Jurkat, Clone E6-1 (cell line): ENCODE data around the gene SLC15A3. TPM values are rescaled to one million over a fixed set of nuclear protein-coding genes. Genes with fewer than 3 reads are reported as not detected.
A peak's percentile ranks its signal among the peaks of the same experiment; 100 is the strongest.

Source experiments
- DNase-seq: peaks from one replicate; pipeline ENCODE4 v3.0.0-alpha.2; 2011; ENCODE audit warnings: low read depth, low spot score
- H3K4me3 ChIP-seq: 2 replicates; pipeline ENCODE4 v1.5.1; 2011; ENCODE audit warnings: mild to moderate bottlenecking, low read length, control low read depth, moderate library complexity
- polyA plus RNA-seq: library from polyadenylated mRNA; unstranded; fragments of >200 nt; gene quantifications from one replicate; pipeline ENCODE4 v1.2.1, GENCODE V29; 2012; ENCODE audit warnings: missing spikeins; ENCODE audit not compliant: insufficient read length, insufficient read depth

The SLC15A3 gene
- polyA plus RNA-seq, result not detected

DNA sequence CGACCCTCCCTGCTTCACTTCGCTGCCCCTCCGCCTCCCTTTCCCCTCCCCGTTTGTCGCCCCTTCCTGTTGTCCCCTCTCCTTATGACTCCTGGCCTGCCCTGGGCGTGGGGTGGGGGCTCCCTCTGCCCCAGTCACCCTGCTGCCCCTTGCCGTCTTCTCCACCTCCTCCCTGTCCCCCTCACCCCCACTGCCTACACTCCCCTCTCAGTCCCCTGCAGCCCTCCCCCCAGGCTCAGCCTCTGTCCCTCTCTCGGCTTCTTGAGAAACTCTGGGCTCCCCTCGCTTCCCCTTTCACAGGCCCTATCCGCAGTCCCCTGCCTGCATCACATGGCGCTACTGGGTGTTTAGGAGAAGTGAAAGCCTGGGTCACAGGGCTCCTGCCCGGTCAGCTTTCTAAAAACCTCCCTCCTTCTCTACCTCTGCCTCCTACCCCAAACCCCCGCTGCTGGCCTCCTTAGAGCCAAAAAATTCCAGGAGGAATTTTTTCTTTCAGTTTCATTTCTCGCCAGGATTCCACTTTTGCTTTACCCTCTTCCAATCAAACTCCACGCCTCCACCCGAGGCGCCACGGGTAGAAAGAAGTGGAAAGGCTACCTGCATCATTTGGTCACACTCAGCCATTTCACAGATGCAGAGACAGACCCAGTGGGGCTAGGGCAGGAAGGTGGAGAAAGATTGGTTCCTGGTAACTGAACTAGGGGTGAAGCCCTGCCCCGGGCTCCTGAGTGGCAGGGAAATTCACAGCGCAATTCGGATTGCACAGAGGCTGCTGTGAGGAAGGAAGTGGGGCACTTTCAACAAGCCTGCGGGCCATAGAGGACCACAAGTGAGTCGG is at the start of gene SLC15A3:
TSS of gene SLC15A3 (minus strand) at position 273 of the 838 bp plus-strand sequence. CDS start 625 bp downstream, outside the sequence.
- H3K4me3 ChIP-seq, result no peak within 1 kb of the TSS
- no peak for DNase-seq

GRCh38 chr11:61000426-61000825 is 48.5 kb upstream of the SLC15A3 start:
- DNase-seq, result no peak
- H3K4me3 ChIP-seq, result no peak overlapping the region

DNA sequence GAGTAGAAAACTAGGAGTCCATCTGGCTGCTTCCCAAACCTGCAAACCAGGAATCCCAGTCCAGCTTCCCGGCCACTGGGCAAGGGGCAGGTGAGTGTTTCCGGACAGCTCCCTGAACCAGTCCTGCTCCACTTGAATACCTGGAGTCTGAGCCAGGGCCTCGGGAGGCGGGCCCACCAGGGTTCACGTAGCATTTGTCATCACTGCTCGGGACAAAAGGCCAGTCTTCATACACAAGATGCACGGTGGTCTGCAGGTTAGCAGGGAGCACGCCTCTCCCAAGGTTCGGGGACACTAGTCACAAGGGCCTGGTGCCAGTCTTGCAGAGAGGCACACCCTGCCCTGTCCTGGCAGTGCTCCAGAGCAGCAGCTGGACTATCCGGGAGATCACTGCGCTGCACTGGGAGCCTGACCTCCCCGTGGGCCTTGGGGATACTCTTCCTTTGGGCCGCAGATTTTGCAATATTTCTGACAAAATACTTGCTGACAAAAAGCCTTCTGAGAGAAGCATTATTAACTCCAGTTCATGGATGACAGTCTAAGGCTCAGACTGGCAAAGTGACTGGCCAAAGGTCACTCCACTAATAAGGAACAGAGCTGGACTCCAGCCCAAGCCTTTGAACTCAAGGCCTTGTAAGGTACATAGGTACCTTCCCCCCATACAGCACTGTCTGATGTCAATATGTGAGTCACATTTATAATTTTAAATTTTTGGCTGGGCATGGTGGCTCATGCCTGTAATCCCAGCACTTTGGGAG is 44.6 kb upstream of the SLC15A3 start:
- no peak for DNase-seq
- no peak overlapping the region for H3K4me3 ChIP-seq

DNA sequence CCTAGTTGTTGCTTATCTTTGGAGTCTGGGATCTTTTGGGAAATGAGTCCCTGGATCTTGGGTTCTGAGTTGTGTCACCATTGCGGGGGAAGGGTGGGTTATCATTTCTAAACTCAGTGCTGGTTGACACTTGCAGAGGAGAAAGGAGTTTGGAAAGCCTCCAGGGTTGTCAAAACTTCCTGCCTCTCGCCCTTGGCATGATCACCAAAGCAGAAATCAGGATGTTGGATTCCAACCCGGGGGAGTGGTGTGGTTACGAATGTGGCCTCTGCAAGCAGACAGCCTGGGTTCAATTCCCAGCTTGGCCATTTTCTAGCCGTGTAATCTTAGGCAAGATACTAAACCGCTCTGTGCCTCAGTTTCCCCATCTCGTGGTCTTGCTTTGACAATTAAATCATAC is 43.8 kb upstream of the SLC15A3 start:
- no peak overlapping the region for H3K4me3 ChIP-seq
- no peak for DNase-seq

DNA sequence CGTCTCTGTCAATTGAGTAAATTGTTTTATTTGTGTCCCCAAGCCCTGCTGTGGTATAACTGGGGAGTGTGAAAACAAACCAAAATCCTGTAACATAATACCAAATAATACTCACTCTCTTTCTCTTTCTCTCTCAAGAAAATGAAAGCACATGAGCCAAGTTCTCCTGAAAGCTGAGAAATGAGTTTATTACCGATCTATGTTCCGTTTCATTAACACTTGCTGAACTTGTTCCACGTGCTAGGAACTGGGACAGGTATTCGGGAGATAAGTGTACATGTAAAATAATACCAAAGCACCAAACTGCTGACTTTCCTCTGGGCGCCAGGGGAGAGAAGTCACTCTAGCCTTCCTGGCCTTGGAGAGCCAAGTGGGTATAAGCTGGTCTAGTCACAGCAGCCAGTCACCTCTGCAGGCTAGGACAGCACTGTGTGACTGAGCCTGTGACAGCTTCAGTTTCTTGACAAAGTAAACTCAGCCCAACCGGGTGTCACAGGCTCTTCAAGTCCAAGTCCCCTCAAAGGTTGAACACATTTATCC is 42.6 kb upstream of the SLC15A3 start:
- no peak for DNase-seq
- H3K4me3 ChIP-seq, result no peak overlapping the region

DNA sequence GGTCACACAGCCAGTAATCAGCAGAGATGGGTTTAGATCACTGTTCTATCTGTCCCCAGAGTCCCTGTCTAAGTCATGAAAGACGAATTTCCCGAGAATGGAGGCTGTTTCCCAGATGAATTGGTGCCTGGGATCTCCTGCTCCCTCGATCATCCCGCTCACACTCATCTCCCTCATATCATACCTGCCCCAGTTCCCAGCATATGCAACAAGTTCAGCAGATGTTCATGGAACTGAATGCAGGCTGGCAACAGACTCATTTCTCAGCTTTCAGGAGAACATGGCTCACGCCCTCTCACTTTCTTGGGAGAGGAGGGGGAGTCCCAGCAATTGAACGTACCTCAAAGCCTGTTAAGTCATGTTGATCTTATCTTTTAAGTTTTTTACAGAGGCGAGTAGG is 41.6 kb upstream of the SLC15A3 start:
- no peak overlapping the region for H3K4me3 ChIP-seq
- DNase-seq, result no peak

DNA sequence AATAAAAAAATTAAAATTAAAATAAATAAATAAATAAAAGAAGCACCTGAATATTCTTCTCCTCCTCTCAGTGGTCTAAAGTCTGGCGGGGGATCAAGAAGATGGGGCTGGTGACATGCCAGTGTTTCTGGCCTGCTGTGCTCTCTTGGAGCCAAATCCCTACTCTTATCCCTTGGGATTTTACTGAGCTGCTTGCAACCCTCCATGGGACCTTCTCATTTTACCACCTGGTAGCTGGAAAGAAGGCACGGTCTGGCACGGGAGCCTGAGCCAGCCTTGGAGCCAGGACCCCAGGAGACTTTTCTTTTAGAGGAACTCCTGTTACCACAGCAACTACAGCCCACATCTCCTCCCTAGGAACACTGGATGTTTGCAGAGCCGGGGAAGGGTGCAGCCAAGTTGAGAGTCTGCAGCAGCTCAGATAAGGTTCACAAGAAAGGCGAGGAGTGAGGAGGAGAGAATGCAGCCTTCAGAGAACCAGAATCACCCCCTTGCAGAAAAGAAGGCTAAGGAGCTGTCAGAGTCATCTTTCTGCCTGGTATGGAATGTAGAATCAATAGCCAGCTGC is 41.0 kb upstream of the SLC15A3 start:
- no peak for DNase-seq
- no peak overlapping the region for H3K4me3 ChIP-seq

DNA sequence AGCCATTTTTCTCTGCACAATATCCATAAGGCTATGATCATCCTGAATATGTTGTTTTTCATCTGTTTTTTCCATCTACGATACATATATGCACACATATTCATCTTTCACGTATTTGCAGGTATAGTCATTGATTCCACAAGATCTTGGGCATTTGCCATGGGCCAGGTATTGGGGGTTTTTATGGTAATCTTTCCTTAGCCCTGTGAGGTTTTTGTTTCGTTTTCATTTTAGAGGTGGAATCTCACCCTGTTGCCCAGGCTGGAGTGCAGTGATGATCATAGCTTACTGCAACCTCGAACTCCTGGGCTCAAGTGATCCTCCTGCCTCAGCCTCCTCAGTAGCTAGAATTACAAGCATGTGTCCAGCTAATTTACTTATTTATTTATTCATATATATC is 39.5 kb upstream of the SLC15A3 start:
- DNase-seq, result no peak
- no peak overlapping the region for H3K4me3 ChIP-seq

DNA sequence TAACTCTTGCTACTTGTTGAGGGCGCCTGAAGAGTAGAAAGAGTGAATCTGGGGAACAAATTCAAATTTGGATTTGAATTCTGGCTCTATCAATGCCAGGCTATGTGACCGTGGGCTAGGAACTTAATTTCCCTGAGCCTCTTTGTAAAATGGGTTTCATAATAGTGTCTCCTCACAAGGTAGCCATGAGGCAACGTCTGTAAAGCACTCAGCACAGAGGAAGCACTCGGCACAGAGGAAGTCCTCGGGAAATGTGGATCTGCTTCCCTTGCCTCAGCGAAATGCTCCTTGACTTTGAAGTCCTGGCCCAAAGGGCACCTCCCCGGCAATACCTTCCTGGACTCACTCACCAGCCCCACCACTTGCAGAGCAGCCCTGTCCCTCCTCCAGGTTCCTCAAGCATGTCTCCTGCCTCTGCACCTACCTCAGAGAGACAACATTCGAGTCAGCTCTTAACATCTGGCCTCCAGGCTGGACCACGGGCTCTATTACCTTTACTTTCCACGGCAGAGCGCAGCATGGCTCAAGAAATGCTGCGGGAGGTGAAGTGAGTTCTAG is 37.2 kb upstream of the SLC15A3 start:
- no peak for DNase-seq
- no peak overlapping the region for H3K4me3 ChIP-seq

DNA sequence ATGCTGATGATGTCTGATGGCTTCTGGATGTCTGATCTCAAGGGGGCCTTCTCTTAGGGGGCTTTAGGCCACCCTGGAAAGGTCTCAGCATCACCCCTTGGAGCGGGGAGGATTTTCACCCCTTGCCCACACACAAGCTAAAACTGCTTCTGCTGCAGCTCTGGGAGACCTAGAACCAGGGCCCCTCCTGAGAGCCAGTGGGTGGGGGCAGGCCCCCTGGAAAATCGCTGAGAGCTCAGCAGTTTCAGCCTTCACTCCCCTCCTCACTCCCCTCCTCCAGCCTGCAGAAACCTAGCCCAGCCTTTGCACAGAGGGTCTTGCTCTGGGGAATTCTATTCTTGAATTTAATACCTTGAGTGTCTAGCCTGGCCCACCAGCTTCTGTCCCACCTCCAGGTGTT is 36.7 kb upstream of the SLC15A3 start:
- no peak for DNase-seq
- H3K4me3 ChIP-seq, result no peak overlapping the region

- H3K4me3 ChIP-seq, result no peak overlapping the region
- DNase-seq, result no peak
Observed at GRCh38 chr11:60987577-60988277, 35.8 kb upstream of the SLC15A3 start.

DNA sequence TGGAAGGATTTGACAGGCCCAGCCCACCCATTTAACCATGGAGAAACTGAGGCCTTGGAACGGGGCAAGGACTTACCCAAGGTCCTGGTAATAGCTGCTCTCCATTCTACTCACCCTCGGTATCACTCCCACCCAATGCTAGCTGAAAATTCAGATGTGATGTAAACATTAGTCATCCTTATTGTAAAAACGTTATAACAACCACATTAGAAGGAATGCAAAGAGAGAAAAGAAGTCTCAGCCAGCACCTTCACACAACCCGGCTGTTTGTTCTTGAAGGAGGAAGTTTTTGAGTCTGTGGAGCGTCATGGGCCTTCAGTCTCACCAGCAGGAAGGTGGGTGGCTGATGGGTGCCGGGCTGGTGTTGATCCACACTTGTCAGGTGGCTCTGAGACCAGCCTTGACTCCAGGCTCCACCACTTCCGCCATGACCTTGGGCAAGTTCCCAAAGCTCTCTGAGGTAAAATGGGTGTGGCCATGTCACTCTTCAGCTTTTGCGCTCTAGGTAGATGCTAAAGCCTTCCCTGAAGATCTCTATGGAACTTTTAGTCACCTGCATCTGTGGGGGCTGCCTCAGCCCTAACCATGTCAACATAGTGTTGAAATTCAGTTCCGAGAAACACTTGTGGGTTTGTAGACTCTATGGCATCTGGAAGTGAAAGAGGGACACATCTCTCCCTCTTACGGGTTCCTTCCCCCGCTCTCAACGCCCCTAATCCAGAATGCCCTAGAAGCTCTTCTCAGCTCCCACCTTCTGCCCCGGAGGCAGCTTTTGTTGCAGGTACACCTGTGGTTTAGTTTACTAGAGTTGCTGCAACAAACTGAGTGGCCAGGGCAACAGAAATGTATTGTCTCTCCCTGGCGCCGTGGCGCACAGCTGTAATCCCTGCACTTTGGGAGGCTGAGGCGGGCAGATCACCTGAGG is 34.3 kb upstream of the SLC15A3 start:
- no peak overlapping the region for H3K4me3 ChIP-seq
- DNase-seq, result peak; percentile 87

DNA sequence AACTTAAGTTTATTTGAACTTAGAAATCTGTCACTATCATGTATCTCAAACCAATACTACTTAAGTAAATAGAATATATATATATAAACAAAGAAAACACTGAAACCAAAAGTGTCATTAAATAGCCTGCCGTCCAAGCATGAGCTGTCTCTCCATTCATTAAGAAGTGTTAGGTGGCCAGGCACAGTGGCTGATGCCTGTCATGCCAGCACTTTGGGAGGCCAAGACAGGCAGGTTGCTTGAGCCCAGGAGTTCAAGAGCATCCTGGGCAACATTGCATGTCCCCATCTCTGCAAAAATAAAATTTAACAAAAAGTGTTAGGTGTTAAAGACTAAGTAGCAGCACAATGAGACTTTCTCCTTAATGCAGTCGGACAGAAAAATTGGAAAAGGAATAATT is 33.5 kb upstream of the SLC15A3 start:
- no peak overlapping the region for H3K4me3 ChIP-seq
- DNase-seq, result no peak

- no peak for DNase-seq
- H3K4me3 ChIP-seq, result no peak overlapping the region
Observed at GRCh38 chr11:60984636-60985035, 32.7 kb upstream of the SLC15A3 start.

GRCh38 chr11:60984149-60984548 is 32.2 kb upstream of the SLC15A3 start:
- DNase-seq, result no peak

GRCh38 chr11:60982184-60982583 is 30.2 kb upstream of the SLC15A3 start:
- no peak overlapping the region for H3K4me3 ChIP-seq
- no peak for DNase-seq

More at GRCh38 chr11:60984149-60984548, 32.2 kb upstream of the SLC15A3 start:
- no peak overlapping the region for H3K4me3 ChIP-seq

DNA sequence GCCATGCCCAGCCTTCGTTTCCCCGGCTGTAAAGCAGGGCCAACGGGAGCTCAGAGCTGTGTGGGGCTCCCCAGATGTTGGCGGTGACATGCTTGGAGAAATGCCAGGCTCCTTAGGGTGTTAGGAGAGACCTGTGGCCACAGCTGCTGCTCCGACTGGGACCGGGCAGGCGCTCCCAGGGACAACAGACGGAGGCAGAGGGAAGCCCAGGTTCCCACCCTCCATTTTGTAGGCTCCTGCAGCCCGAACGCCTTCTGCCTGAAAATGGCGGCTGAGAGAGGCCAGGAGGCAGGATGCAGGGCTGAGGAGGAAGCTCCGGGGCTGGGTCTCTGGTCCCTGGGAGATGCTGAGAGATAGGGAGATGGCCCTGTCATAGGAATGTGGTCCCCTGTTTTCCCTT is 29.5 kb upstream of the SLC15A3 start:
- no peak for DNase-seq
- no peak overlapping the region for H3K4me3 ChIP-seq
